ENCODE measurements around the gene SLC6A13.
"Not testable (repeated sequence)": the region's sequence is repeated elsewhere in the genome, so short reads cannot be mapped to it uniquely, and the experiment has no call there.

SLC6A13 gene

GRCh38 chr12:262817-263216 lies at the start of gene SLC6A13:
SLC6A13 (minus strand) TSS chr12:262836; CDS start chr12:260052, 2,784 bp downstream.
- DNase-seq, result no peak

DNA sequence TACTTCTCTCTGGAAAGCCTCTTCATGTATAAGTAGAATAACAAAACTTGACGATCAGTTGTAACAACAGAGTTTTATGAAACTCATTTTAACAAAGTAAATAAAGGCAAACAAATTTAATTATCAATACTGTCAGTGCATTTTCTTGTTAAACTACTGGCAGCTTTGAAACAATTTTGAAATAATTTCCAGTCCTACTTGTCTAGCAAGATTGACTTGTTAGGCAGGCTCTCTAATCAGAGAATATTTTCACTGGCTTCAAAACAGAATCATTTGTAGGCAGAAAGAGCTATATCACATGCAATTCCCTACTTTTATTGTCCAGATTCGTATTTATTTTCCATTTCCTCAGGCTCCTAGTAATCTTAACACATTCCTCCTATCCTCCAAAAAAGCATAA lies 45.9 kb upstream of the SLC6A13 start:
- no peak for DNase-seq

DNA sequence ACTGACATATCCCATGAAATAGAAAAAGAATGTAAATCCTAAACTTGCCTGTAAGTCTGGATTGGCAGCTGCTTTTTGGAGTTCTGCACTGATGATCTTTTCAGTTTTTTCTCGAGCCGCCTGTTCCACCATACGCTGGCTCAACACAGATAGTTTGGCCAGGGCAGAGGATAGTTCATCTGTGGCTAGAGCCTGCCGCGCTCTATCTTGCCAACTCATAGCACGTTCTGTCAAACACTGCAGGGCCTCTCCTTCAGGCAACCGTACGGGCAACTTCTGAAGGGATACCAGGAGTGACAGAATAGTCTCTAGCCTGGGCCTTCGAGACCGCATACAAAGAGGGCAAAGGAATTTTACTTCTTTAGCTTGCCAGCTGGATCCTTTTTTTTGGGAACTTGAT lies 44.8 kb upstream of the SLC6A13 start:
- DNase-seq, result no peak

DNA sequence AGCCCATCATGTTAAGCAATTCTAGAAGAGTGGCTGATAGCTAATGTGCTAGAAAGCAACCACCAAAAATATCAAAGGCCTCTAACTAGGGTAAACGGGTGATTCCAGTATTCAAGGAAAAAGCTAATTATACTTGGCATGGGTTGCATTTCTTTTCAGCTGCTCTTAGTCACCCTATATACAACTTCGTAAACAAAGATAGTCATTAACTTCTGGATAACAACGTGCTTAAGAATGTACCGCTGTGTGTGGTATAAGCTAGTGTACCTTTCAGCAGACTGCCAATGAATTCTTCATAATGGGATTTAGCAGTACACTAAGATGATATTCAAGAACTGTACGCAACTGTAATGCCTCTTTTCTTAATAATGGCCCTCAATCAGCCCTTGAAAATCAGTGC lies 42.2 kb upstream of the SLC6A13 start:
- DNase-seq, result no peak

DNA sequence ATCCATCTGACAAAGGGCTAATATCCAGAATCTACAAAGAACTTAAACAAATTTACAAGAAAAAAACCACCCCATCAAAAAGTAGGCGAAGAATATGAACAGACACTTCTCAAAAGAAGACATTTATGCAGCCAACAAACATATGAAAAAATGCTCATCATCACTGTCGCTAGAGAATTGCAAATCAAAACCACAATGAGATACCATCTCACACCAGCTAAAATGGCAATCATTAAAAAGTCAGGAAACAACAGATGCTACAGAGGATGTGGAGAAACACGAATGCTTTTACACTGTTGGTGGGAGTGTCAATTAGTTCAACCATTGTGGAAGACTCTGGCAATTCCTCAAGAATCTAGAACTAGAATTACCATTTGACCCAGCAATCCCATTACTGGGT lies 40.1 kb upstream of the SLC6A13 start:
- not testable (repeated sequence) for DNase-seq

DNA sequence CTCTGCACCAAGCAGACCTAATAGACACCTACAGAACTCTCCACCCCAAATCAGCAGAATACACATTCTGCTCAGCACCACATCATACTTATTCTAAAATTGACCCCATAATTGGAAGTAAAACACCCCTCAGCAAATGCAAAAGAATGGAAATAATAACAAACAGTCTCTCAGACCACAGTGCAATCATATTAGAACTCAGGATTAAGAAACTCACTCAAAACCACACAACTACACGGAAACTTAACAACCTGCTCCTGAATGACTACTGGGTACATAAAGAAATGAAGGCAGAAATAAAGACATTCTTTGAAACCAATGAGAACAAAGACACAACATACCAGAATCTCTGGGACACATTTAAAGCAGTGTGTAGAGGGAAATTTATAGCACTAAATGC lies 37.5 kb upstream of the SLC6A13 start:
- not testable (repeated sequence) for DNase-seq

DNA sequence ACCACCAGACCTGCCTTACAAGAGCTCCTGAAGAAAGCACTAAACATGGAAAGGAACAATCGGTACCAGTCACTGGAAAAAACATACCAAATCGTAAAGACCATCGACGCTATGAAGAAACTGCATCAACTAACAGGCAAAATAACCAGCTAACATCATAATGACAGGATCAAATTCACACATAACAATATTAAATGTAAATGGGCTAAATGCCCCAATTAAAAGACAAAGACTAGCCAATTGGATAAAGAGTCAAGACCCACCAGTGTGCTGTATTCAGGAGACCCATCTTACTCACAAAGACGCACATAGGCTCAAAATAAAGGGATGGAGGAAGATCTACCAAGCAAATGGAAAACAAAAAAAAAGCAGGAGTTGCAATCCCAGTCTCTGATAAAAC lies 36.9 kb upstream of the SLC6A13 start:
- DNase-seq, result not testable (repeated sequence)

DNA sequence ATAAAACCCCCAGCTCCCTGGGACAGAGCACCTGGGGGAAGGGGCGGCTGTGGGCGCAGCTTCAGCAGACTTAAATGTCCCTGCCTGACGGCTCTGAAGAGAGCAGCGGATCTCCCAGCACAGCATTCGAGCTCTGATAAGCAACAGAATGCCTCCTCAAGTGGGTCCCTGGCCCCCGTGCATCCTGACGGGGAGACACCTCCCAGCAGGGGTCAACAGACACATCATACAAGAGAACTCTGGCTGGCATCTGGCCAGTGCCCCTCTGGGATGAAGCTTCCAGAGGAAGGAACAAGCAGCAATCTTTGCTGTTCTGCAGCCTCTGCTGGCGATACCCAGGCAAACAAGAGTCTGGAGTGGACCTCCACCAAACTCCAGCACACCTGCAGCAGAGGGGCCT lies 35.4 kb upstream of the SLC6A13 start:
- DNase-seq, result not testable (repeated sequence)

DNA sequence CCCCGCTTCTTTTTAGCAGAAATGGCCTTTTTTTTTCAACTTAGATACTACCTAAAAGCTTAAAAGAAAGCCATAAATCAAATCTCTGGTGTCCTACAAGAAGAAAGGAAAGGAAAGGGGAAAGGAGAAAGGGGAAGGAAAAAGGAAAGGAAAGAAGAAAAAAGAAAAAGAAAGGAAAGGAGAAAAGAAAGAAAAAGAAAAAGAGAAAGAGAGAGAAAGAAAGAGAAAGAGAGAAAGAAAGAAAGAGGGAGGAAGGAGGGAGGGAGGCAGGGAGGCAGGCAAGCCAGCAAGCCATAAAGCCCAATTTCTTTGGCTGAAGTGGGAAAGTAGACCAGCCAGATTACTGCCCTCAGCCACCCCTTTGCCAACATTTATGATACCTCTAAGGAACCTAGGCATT lies 32.5 kb upstream of the SLC6A13 start:
- DNase-seq, result no peak

DNA sequence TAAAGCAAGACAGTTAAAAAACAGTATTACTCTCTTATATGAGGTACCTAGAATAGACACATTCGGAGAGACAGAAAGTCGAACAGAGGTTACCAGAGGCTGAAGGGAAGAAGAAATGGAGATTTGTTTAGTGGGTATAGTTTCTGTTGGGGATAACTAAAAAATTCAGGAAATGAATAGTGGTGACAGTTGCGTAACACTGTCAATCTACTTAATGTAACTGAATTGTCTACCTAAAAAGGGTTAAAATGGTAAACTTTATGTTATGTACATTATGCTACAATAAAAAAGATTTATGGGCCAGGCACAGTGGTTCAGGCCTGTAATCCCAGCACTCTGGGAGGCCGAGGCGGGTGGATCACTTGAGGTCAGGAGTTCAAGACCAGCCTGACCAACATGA lies 30.6 kb upstream of the SLC6A13 start:
- no peak for DNase-seq

GRCh38 chr12:292186-292585 lies 29.6 kb upstream of the SLC6A13 start:
- DNase-seq, result no peak

DNA sequence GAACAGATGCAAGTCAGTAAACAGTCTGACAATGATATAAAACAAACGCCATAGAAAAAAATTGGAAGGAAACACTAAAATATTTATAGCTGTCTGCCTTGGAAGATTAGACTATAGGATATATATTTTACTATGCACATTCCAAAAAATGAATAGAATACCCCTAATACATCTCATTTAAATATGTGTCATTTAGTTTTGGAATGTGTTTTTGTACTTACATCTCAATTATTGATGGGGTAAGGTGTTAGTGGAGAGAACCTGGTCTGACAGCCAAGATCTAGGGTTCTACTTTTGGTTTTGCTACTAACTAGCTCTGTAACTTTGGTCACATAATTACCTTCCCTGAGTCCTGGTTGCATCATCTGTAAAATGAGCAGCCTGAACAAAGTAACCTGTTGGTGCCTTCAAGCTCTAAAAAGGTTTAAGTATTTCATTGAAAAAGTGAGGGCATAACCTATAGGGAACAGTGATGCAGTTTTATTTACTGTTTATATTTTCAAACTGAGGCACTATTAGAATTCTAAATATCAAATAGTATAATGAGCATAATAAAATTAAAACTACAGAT lies 28.6 kb upstream of the SLC6A13 start:
- no peak for DNase-seq

DNA sequence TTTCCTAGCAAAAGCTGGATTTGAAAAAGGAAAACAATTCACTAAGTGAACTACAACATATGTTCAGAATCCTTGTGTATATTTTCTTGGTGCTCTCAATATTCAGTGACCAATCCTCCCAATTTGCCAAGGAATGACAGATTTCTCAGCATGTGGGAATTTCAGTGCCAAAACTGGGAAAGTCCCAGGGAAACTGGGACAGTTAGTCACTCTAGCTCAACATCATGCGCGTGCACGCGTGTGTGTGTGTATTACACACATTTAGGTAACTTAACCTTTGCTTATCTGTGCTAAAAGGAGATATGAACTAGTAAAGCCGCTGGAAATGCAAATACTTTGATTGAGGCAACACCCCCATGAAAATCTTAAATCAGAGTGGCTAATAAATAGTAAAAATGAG lies 26.1 kb upstream of the SLC6A13 start:
- no peak for DNase-seq

DNA sequence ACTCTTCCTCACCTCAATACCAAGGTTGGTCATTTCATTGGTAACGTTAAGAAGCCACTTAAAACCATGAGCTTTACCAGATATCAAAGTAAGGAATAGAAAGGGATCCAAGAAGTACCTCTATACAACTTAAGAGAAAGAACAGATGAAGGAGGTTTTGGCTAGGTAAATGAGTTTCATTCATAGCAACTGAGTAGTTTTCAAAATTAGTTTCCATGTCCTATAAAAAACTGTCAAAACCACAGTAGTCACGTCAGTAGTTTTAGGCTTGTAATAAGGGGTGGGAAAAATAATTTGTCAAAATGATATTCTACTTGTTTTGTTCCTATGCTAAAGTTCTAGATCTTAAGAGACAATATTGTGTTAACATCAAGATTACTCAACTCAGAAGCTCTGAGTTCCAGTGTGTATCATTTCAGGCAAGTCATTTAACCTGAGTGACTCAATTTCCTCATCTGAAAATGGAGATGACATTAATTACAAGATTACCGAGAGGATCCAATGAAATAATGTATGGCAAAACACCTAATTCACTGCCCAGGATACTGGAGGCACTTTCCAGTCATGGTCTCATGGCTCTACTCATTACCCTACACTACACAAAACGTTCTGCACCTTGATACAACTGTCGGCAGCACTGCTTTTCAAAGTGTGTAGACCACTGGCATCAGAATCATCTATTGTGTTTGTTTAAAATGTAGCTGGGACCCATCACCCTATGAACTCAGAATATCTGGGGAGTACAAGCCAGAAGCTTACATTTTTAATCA lies 24.1 kb upstream of the SLC6A13 start:
- DNase-seq, result no peak

GRCh38 chr12:278046-278445 lies 15.4 kb upstream of the SLC6A13 start:
- no peak for DNase-seq

DNA sequence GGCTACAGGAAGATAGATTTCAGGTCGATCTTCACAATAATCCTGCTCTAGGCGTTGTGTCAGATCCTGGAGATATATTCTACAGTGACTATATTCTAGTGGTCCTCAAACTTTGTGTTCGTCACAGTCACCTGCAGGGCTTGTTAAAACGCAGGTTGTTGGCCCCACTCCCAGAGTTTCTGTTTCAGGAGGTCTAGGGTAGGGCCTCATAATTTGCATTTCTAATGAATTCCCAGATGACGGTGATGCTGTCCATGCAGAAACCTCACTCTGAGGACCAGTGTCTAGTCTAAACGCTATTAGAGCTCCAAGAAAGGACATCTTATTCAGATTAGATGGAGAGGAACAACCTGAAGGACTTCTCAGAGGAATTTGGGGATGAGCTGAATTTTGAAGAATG lies 13.2 kb upstream of the SLC6A13 start:
- no peak for DNase-seq

GRCh38 chr12:273382-273781 lies 10.7 kb upstream of the SLC6A13 start:
- DNase-seq, result no peak

GRCh38 chr12:272942-273341 lies 10.3 kb upstream of the SLC6A13 start:
- no peak for DNase-seq

GRCh38 chr12:271161-271560 lies 8.5 kb upstream of the SLC6A13 start:
- no peak for DNase-seq

- DNase-seq, result no peak
Observed at GRCh38 chr12:269191-269590, 6.6 kb upstream of the SLC6A13 start.

DNA sequence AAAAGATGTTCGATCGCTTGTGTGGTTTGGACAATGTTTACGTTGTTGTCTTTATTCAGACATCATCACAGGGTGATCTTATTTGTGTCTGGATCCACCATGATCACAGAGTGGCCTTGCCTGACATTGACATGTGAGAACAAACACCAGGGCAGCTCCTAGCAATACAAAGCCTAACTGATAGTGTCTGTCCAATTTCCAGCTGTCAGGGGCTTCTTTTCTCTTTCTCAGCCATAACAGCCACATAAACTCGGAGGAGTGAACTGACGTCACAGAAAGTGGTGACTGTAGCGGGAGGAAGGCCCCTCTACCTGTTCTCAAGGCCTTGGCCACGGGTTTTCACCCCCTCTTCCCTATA lies 5.8 kb upstream of the SLC6A13 start:
- DNase-seq, result no peak

- no peak for DNase-seq
Observed at GRCh38 chr12:267581-268482, 5.2 kb upstream of the SLC6A13 start.

DNA sequence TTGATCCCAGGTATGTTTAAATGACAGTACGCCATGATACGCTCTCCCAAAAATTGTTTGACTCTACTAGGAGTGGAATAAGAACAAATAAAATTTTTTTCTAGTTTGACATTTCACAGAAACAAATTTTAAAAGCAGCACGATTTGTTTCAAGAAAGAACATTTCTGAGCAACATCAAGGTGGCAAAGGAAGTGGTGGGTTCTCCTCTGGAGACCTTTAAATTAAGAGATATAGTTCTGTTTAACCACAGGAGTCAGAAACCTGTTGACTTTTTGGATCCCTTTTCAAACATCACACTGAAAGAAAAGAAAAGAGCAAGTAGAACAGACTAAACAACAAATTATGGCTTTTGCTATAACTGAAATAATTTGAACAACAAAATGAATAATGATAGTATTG lies 2.5 kb upstream of the SLC6A13 start:
- DNase-seq, result no peak

DNA sequence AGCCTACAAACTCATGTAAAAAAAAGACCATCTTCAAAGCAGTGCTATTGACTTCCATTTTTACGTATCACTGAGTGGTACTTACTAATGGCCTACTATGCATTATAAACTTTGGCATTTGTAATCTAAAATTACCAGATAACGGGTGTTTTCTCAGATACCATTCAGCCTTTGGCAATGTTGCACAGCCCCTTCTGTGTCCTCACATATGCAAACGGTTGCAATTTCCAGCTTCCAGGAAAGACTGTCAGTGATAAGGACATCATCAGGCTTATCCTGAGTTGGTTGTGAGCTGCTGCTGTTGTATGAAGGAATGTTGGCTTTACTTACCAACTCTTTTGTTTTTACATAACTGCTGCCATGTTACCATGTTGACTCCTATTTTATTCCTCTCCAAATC lies 1.6 kb upstream of the SLC6A13 start:
- no peak for DNase-seq
